ENCODE data around the gene GFPT1. TPM values are rescaled to one million over a fixed set of nuclear protein-coding genes. Genes with fewer than 3 reads are reported as not detected.

Gene GFPT1
- total and polyA plus RNA-seq, 2 donors (not counting 1 experiment from before 2014, with no cell fraction given) = 39.1 to 53.0 TPM

GRCh38 chr2:69330781-69331180, 56.2 kb downstream of the GFPT1 start:
- no peak overlapping the region for H3K27ac ChIP-seq (ENCODE audit: insufficient read depth, low read length)
- no peaks in the 10 kb centered on the region for H3K79me2 ChIP-seq (ENCODE audit: control insufficient read depth, insufficient read depth, low read length)
- no peaks in the 10 kb centered on the region for H3K4me1 ChIP-seq (ENCODE audit: control insufficient read depth, extremely low read depth, insufficient read depth, low read length)
- no peak overlapping the region for H3K4me3 ChIP-seq (replicated peaks in 1 of 4; ENCODE audit: control extremely low read depth in 1 of 4, insufficient read depth in 1 of 4, low read depth in 3 of 4, low read length in 4 of 4)
- no peak overlapping the region for H3K9ac ChIP-seq (ENCODE audit: insufficient read depth, low read length)
- H4K20me1 ChIP-seq (ENCODE audit: control insufficient read depth, extremely low read depth, insufficient read depth, low read length) = no peaks in the 10 kb centered on the region
- DNase-seq (ENCODE audit: low read depth in 2 of 2) = no peak
- TF ChIP-seq CTCF (conservative IDR thresholded peaks at IDR 0.05 in 1 of 2, IDR thresholded peaks at IDR 0.05 in 1 of 2; ENCODE audit: low read depth in 1 of 2, low read length in 2 of 2) (no peak), EZH2 (IDR thresholded peaks at IDR 0.05; ENCODE audit: low read length, missing control alignments) (no peak)
- no peaks in the 10 kb centered on the region for H3K27me3 ChIP-seq (ENCODE audit: control insufficient read depth, insufficient read depth, low read length)
- H2AFZ ChIP-seq (ENCODE audit: low read length) = no peak overlapping the region
- H3K4me2 ChIP-seq (ENCODE audit: extremely low read depth, insufficient read depth, low read length) = no peak overlapping the region
- H3K9me3 ChIP-seq (ENCODE audit: control insufficient read depth, insufficient read depth, low read depth, low read length) = no peaks in the 10 kb centered on the region
- H3K36me3 ChIP-seq (ENCODE audit: control insufficient read depth, insufficient read depth, low read length) = peaks cover 6% of the 10 kb centered on the region

DNA sequence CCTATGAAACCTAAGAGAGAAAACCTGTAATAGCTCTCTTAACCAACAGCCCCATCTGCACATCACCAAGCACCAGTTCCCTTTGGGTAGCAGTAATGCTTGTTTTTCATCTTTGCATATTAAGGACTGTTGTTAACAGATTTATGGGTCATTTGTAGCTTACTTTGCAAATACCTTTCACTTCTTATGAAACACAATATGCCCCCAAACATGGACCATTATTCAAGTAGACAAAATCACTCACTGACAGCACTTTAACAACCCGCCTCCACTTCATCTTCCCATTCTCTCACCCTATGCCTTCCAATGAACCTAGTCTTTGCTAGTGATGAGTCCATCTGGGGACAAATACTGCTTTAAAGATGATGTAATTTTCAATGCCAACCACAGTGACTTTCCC, 64.4 kb downstream of the GFPT1 start:
- Histone ChIP-seq H4K20me1 (ENCODE audit: control insufficient read depth, extremely low read depth, insufficient read depth, low read length) (no peaks in the 10 kb centered on the region), H2AFZ (ENCODE audit: low read length) (no peak overlapping the region), H3K9me3 (ENCODE audit: control insufficient read depth, insufficient read depth, low read depth, low read length) (no peaks in the 10 kb centered on the region), H3K79me2 (ENCODE audit: control insufficient read depth, insufficient read depth, low read length) (no peaks in the 10 kb centered on the region), H3K4me3 (replicated peaks in 1 of 4; ENCODE audit: control extremely low read depth in 1 of 4, insufficient read depth in 1 of 4, low read depth in 3 of 4, low read length in 4 of 4) (no peak overlapping the region), H3K4me2 (ENCODE audit: extremely low read depth, insufficient read depth, low read length) (no peak overlapping the region), H3K9ac (ENCODE audit: insufficient read depth, low read length) (no peak overlapping the region), H3K27ac (ENCODE audit: insufficient read depth, low read length) (no peak overlapping the region), H3K36me3 (ENCODE audit: control insufficient read depth, insufficient read depth, low read length) (peaks cover 4% of the 10 kb centered on the region), H3K27me3 (ENCODE audit: control insufficient read depth, insufficient read depth, low read length) (no peaks in the 10 kb centered on the region), H3K4me1 (ENCODE audit: control insufficient read depth, extremely low read depth, insufficient read depth, low read length) (no peaks in the 10 kb centered on the region)
- no peak for DNase-seq (ENCODE audit: low read depth in 2 of 2)
- TF ChIP-seq EZH2 (IDR thresholded peaks at IDR 0.05; ENCODE audit: low read length, missing control alignments) (no peak), CTCF (conservative IDR thresholded peaks at IDR 0.05 in 1 of 2, IDR thresholded peaks at IDR 0.05 in 1 of 2; ENCODE audit: low read depth in 1 of 2, low read length in 2 of 2) (no peak)

DNA sequence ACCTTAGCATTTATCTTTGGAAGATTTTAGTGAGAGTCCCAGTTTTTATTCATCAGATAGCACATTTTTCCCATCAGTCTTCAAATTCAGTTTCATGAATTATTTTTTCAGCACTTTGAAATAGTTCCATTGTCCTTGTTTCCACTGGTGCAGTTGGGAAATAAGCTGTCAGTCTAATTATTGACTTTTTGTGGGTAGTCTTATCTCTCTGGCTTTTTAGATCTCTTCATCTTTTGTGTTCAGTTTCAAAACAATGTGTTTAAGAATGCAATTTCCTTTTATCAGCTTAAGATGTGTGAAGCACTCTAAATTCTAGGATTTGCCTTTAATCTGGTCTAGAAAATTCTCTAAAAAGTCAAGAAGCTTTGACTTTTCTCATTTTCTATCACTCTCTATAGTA, 70.5 kb downstream of the GFPT1 start:
- Histone ChIP-seq H3K9ac (ENCODE audit: insufficient read depth, low read length) (no peak overlapping the region), H2AFZ (ENCODE audit: low read length) (no peak overlapping the region), H3K27me3 (ENCODE audit: control insufficient read depth, insufficient read depth, low read length) (no peaks in the 10 kb centered on the region), H3K27ac (ENCODE audit: insufficient read depth, low read length) (no peak overlapping the region), H3K4me3 (replicated peaks in 1 of 4; ENCODE audit: control extremely low read depth in 1 of 4, insufficient read depth in 1 of 4, low read depth in 3 of 4, low read length in 4 of 4) (no peak overlapping the region), H4K20me1 (ENCODE audit: control insufficient read depth, extremely low read depth, insufficient read depth, low read length) (no peaks in the 10 kb centered on the region), H3K4me2 (ENCODE audit: extremely low read depth, insufficient read depth, low read length) (no peak overlapping the region), H3K36me3 (ENCODE audit: control insufficient read depth, insufficient read depth, low read length) (no peaks in the 10 kb centered on the region), H3K4me1 (ENCODE audit: control insufficient read depth, extremely low read depth, insufficient read depth, low read length) (no peaks in the 10 kb centered on the region), H3K79me2 (ENCODE audit: control insufficient read depth, insufficient read depth, low read length) (no peaks in the 10 kb centered on the region), H3K9me3 (ENCODE audit: control insufficient read depth, insufficient read depth, low read depth, low read length) (no peaks in the 10 kb centered on the region)
- TF ChIP-seq CTCF (conservative IDR thresholded peaks at IDR 0.05 in 1 of 2, IDR thresholded peaks at IDR 0.05 in 1 of 2; ENCODE audit: low read depth in 1 of 2, low read length in 2 of 2) = no peak
- TF ChIP-seq EZH2 (IDR thresholded peaks at IDR 0.05; ENCODE audit: low read length, missing control alignments) = no peak
- no peak for DNase-seq (ENCODE audit: low read depth in 2 of 2)

All from fibroblast of lung (primary cell).